GM19397 (cell line): ENCODE measurements around the gene KANSL1L.

Source experiments
- ATAC-seq: cut with Tn5 transposase; IDR thresholded peaks from one replicate; pipeline ENCODE4 v1.9.1; 2021; ENCODE audit warnings: mild to moderate bottlenecking, moderate library complexity; ENCODE audit not compliant: unreplicated experiment

KANSL1L gene

GRCh38 chr2:210000464-210001324, 170.5 kb downstream of the KANSL1L start:
- no peak for ATAC-seq

GRCh38 chr2:209998596-209998995, 172.6 kb downstream of the KANSL1L start:
- ATAC-seq: no peak

GRCh38 chr2:209993968-209994367, 177.2 kb downstream of the KANSL1L start:
- no peak for ATAC-seq

- ATAC-seq: no peak
These were observed 180.4 kb downstream of the KANSL1L start for GRCh38 chr2:209990838-209991237.

DNA sequence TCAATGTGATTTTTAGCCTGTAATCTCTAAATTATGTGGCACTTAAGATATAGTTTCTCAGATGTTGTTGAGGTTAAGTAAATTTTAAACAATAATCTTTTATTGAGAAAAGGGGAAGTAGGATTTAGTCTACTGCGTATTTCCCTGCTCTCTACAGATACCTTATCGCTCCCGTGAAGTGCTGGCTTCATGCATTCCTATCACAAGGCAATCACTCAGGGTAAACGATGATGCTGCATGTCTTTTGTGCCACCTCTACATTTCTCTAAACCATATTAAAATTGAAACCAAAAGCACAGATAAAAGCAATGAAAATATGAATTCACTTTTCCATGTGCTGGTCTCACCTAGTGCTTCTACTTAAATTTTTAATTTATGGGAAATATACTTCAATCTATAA, 183.2 kb downstream of the KANSL1L start:
- ATAC-seq: no peak

GRCh38 chr2:209986415-209986814, 184.8 kb downstream of the KANSL1L start:
- ATAC-seq: no peak

- ATAC-seq: no peak
These were observed 185.3 kb downstream of the KANSL1L start for GRCh38 chr2:209985874-209986273.

GRCh38 chr2:209984291-209984690, 186.9 kb downstream of the KANSL1L start:
- no peak for ATAC-seq

GRCh38 chr2:209977386-209978239, 193.6 kb downstream of the KANSL1L start:
- ATAC-seq: no peak

- peak; percentile 75 for ATAC-seq
These were observed 194.4 kb downstream of the KANSL1L start for GRCh38 chr2:209976698-209977385.

DNA sequence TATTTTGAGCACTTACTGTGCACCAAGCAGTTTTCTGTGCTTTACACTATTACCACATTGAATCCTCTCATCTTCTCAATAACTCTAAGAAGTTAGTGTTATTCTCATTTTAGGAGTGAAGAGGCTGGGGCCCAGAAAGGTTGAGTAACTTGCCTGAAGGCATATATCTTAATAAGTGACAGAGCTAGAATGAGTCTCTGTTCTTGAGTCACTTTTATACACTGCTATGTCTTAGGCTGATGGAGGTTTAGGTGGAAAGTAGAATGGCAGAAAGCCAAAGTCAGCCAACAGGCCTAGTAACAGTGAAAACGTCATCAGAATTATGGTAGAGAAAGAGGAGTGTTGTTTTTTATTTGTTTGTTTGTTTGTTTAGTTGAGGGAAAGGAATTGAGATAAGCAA, 196.6 kb downstream of the KANSL1L start:
- ATAC-seq: no peak

- ATAC-seq: no peak
These were observed 197.9 kb downstream of the KANSL1L start for GRCh38 chr2:209973328-209973727.
